ENCODE results near the gene METTL25.

METTL25 gene

GRCh38 chr12:82363990-82364389 is 5.7 kb downstream of the METTL25 start:
- H3K4me3 Mint-ChIP-seq, result no peak overlapping the region
- H3K36me3 Mint-ChIP-seq (ENCODE audit: low read depth), result peaks cover 17% of the 10 kb centered on the region
- H3K9me3 Mint-ChIP-seq, result peaks cover 4% of the 10 kb centered on the region
- H3K27me3 Mint-ChIP-seq, result no peaks in the 10 kb centered on the region
- no peak overlapping the region for H3K27ac Mint-ChIP-seq
- DNase-seq, result no peak
- H3K4me1 Mint-ChIP-seq (ENCODE audit: low read depth), result peaks cover 43% of the 10 kb centered on the region

GRCh38 chr12:82366197-82366596 is 7.9 kb downstream of the METTL25 start:
- Mint-ChIP-seq H3K27me3 (no peaks in the 10 kb centered on the region), H3K4me3 (no peak overlapping the region), H3K27ac (no peak overlapping the region), H3K9me3 (peaks cover 7% of the 10 kb centered on the region), H3K4me1 (ENCODE audit: low read depth) (peaks cover 24% of the 10 kb centered on the region), H3K36me3 (ENCODE audit: low read depth) (peaks cover 19% of the 10 kb centered on the region)
- no peak for DNase-seq

- no peak overlapping the region for H3K27ac Mint-ChIP-seq
- no peaks in the 10 kb centered on the region for H3K27me3 Mint-ChIP-seq
- no peak overlapping the region for H3K4me3 Mint-ChIP-seq
- no peak for DNase-seq
- H3K9me3 Mint-ChIP-seq, result peaks cover 6% of the 10 kb centered on the region
- no peaks in the 10 kb centered on the region for H3K4me1 Mint-ChIP-seq (ENCODE audit: low read depth)
- H3K36me3 Mint-ChIP-seq (ENCODE audit: low read depth), result peaks cover 55% of the 10 kb centered on the region
Observed at GRCh38 chr12:82375201-82375600, 16.9 kb downstream of the METTL25 start.

GRCh38 chr12:82378997-82379396 is 20.7 kb downstream of the METTL25 start:
- Mint-ChIP-seq H3K4me1 (ENCODE audit: low read depth) (no peaks in the 10 kb centered on the region), H3K27ac (no peak overlapping the region)
- DNase-seq, result no peak

GRCh38 chr12:82383930-82384552 is 25.7 kb downstream of the METTL25 start:
- no peak for DNase-seq
- H3K27ac Mint-ChIP-seq, result no peak overlapping the region
- H3K9me3 Mint-ChIP-seq, result no peaks in the 10 kb centered on the region
- no peak overlapping the region for H3K4me3 Mint-ChIP-seq
- H3K36me3 Mint-ChIP-seq (ENCODE audit: low read depth), result peaks cover 19% of the 10 kb centered on the region
- H3K4me1 Mint-ChIP-seq (ENCODE audit: low read depth), result no peaks in the 10 kb centered on the region
- H3K27me3 Mint-ChIP-seq, result no peaks in the 10 kb centered on the region

More at GRCh38 chr12:82378997-82379396, 20.7 kb downstream of the METTL25 start:
- Mint-ChIP-seq H3K9me3 (peaks cover under 1% of the 10 kb centered on the region), H3K27me3 (no peaks in the 10 kb centered on the region), H3K4me3 (no peak overlapping the region), H3K36me3 (ENCODE audit: low read depth) (peaks cover 24% of the 10 kb centered on the region)

- no peaks in the 10 kb centered on the region for H3K4me1 Mint-ChIP-seq (ENCODE audit: low read depth)
- no peaks in the 10 kb centered on the region for H3K27me3 Mint-ChIP-seq
- H3K27ac Mint-ChIP-seq, result no peak overlapping the region
- H3K9me3 Mint-ChIP-seq, result no peaks in the 10 kb centered on the region
- no peak for DNase-seq
- H3K36me3 Mint-ChIP-seq (ENCODE audit: low read depth), result peaks cover 38% of the 10 kb centered on the region
- H3K4me3 Mint-ChIP-seq, result no peak overlapping the region
Observed at GRCh38 chr12:82398879-82399278, 40.5 kb downstream of the METTL25 start.

GRCh38 chr12:82400819-82401218 is 42.5 kb downstream of the METTL25 start:
- no peak for DNase-seq
- Mint-ChIP-seq H3K36me3 (ENCODE audit: low read depth) (peaks cover 36% of the 10 kb centered on the region), H3K4me1 (ENCODE audit: low read depth) (no peaks in the 10 kb centered on the region), H3K4me3 (no peak overlapping the region), H3K9me3 (no peaks in the 10 kb centered on the region), H3K27ac (no peak overlapping the region), H3K27me3 (no peaks in the 10 kb centered on the region)

GRCh38 chr12:82406651-82407050 is 48.3 kb downstream of the METTL25 start:
- Mint-ChIP-seq H3K4me1 (ENCODE audit: low read depth) (no peaks in the 10 kb centered on the region), H3K27me3 (no peaks in the 10 kb centered on the region), H3K4me3 (no peak overlapping the region), H3K9me3 (no peaks in the 10 kb centered on the region), H3K36me3 (ENCODE audit: low read depth) (peaks cover 43% of the 10 kb centered on the region), H3K27ac (no peak overlapping the region)
- DNase-seq, result no peak

- no peaks in the 10 kb centered on the region for H3K27me3 Mint-ChIP-seq
- DNase-seq, result no peak
- no peak overlapping the region for H3K27ac Mint-ChIP-seq
- H3K4me3 Mint-ChIP-seq, result no peak overlapping the region
- peaks cover 43% of the 10 kb centered on the region for H3K36me3 Mint-ChIP-seq (ENCODE audit: low read depth)
- no peaks in the 10 kb centered on the region for H3K4me1 Mint-ChIP-seq (ENCODE audit: low read depth)
- no peaks in the 10 kb centered on the region for H3K9me3 Mint-ChIP-seq
Observed at GRCh38 chr12:82407481-82407880, 49.2 kb downstream of the METTL25 start.

- Mint-ChIP-seq H3K27ac (no peak overlapping the region), H3K36me3 (ENCODE audit: low read depth) (peaks cover 40% of the 10 kb centered on the region), H3K27me3 (no peaks in the 10 kb centered on the region)
Observed at GRCh38 chr12:82408844-82409243, 50.5 kb downstream of the METTL25 start.

GRCh38 chr12:82411546-82412230 is 53.4 kb downstream of the METTL25 start:
- no peak overlapping the region for H3K27ac Mint-ChIP-seq
- H3K27me3 Mint-ChIP-seq, result no peaks in the 10 kb centered on the region
- no peak overlapping the region for H3K4me3 Mint-ChIP-seq
- no peak for DNase-seq
- peaks cover 33% of the 10 kb centered on the region for H3K36me3 Mint-ChIP-seq (ENCODE audit: low read depth)
- H3K9me3 Mint-ChIP-seq, result no peaks in the 10 kb centered on the region
- no peaks in the 10 kb centered on the region for H3K4me1 Mint-ChIP-seq (ENCODE audit: low read depth)

More at GRCh38 chr12:82408844-82409243, 50.5 kb downstream of the METTL25 start:
- H3K4me1 Mint-ChIP-seq (ENCODE audit: low read depth), result no peaks in the 10 kb centered on the region
- H3K4me3 Mint-ChIP-seq, result no peak overlapping the region
- DNase-seq, result no peak
- no peaks in the 10 kb centered on the region for H3K9me3 Mint-ChIP-seq

- Mint-ChIP-seq H3K4me3 (no peak overlapping the region), H3K27ac (no peak overlapping the region), H3K36me3 (ENCODE audit: low read depth) (peaks cover 34% of the 10 kb centered on the region), H3K4me1 (ENCODE audit: low read depth) (no peaks in the 10 kb centered on the region), H3K9me3 (no peaks in the 10 kb centered on the region), H3K27me3 (no peaks in the 10 kb centered on the region)
- DNase-seq, result no peak
Observed at GRCh38 chr12:82412246-82412645, 53.9 kb downstream of the METTL25 start.

- H3K36me3 Mint-ChIP-seq (ENCODE audit: low read depth), result peaks cover 28% of the 10 kb centered on the region
- no peaks in the 10 kb centered on the region for H3K27me3 Mint-ChIP-seq
- no peaks in the 10 kb centered on the region for H3K4me1 Mint-ChIP-seq (ENCODE audit: low read depth)
- H3K27ac Mint-ChIP-seq, result no peak overlapping the region
- DNase-seq, result no peak
- H3K9me3 Mint-ChIP-seq, result no peaks in the 10 kb centered on the region
- no peak overlapping the region for H3K4me3 Mint-ChIP-seq
Observed at GRCh38 chr12:82414044-82414443, 55.7 kb downstream of the METTL25 start.

- H3K9me3 Mint-ChIP-seq, result peaks cover 4% of the 10 kb centered on the region
- no peak overlapping the region for H3K4me3 Mint-ChIP-seq
- H3K36me3 Mint-ChIP-seq (ENCODE audit: low read depth), result peaks cover 29% of the 10 kb centered on the region
- H3K27ac Mint-ChIP-seq, result no peak overlapping the region
- DNase-seq, result no peak
- H3K27me3 Mint-ChIP-seq, result no peaks in the 10 kb centered on the region
- no peaks in the 10 kb centered on the region for H3K4me1 Mint-ChIP-seq (ENCODE audit: low read depth)
Observed at GRCh38 chr12:82414926-82415325, 56.6 kb downstream of the METTL25 start.

- Mint-ChIP-seq H3K4me1 (ENCODE audit: low read depth) (no peaks in the 10 kb centered on the region), H3K27ac (no peak overlapping the region), H3K9me3 (peaks cover 9% of the 10 kb centered on the region), H3K27me3 (no peaks in the 10 kb centered on the region), H3K36me3 (ENCODE audit: low read depth) (peaks cover 32% of the 10 kb centered on the region), H3K4me3 (no peak overlapping the region)
- no peak for DNase-seq
Observed at GRCh38 chr12:82415402-82415801, 57.1 kb downstream of the METTL25 start.

All from activated T-cell treated with anti-CD3 and anti-CD28 coated beads, Interleukin-2, amount 50 U/mL, for 24 hours (primary cell).